Right lobe of liver (tissue), 6 donors: ENCODE data around the gene LMF2. TPM values are rescaled to one million over a fixed set of nuclear protein-coding genes. Genes with fewer than 3 reads are reported as not detected.

ENCODE experiments used
- ATAC-seq, 4 donors: fragments of 200-7000 bp; cut with Tn5 transposase; one replicate each; pipeline ENCODE4 v1.9.1; 2020; ENCODE audit warnings: mild to moderate bottlenecking in 4 of 4, moderate library complexity in 4 of 4
- DNase-seq, 3 donors: peaks; one replicate each; pipeline ENCODE4 v3.0.0-alpha.2; 2020
- H3K27ac ChIP-seq, 3 donors: fragments of 200-600 bp; one replicate each; pipeline ENCODE4 v1.8.0; 2022
- H3K27me3 ChIP-seq, 2 donors: fragments of 200-600 bp; one replicate each; pipeline ENCODE4 v1.8.0; 2022
- H3K36me3 ChIP-seq, 4 donors: fragments of 200-600 bp; sonication (generic) in 1 of 4; one replicate each; pipeline versions ENCODE4 v1.5.1 to v1.8.0; 2017 to 2022; ENCODE audit warnings: control low read depth in 1 of 4
- H3K4me1 ChIP-seq, 4 donors: fragments of 200-600 bp; sonication (generic) in 1 of 4; one replicate each; pipeline versions ENCODE4 v1.5.1 to v1.8.0; 2017 to 2022; ENCODE audit warnings: control low read depth in 1 of 4
- H3K4me3 ChIP-seq, 3 donors: fragments of 200-600 bp; one replicate each; pipeline ENCODE4 v1.8.0; 2022
- H3K9me3 ChIP-seq, 4 donors: fragments of 200-600 bp; sonication (generic) in 1 of 4; one replicate each; pipeline versions ENCODE4 v1.5.1 to v1.8.0; 2017 to 2022; ENCODE audit warnings: control low read depth in 1 of 4
- POLR2A ChIP-seq: fragments of 450-650 bp; IDR thresholded peaks from one replicate; pipeline ENCODE4 v1.6.1; 2017; ENCODE audit warnings: antibody characterized with exemption, mild to moderate bottlenecking
- WGBS: methylation state at CpG from one replicate; pipeline ENCODE4 v1.1.6; 2018; ENCODE audit warnings: low coverage, low lambda C conversion rate; ENCODE audit not compliant: insufficient coverage; ENCODE audit errors: missing lambda C conversion rate; 5-methylcytosine and 5-hydroxymethylcytosine counted together
- intact Hi-C, 2 donors: fragments of 100-400 bp; cut with DNase I; formaldehyde crosslinking; loops; one replicate each; pipeline versions ENCODE4 v1.11.2 to v1.14.1; 2022
- total RNA-seq, 6 experiments: library from RNA; depleted of rRNA in 2 of 6; stranded (reverse); fragments of >200 nt in 2 of 6; fragmentation: NEBNext Ultra II Directional in 3 of 6; extraction: Animal tissue kit (Norgen Biotek cat#: 25700) in 3 of 6; gene quantifications; one replicate each; pipeline versions ENCODE4 v1.1.0 to v1.2.4, GENCODE V29; 2016 to 2023
- TF ChIP-seq, protein P1 (sequence below), 4 donors: fragments of 200-600 bp in 3 of 4; fragments of 450-650 bp in 1 of 4; IDR thresholded peaks; one replicate each; pipeline versions ENCODE4 v1.5.1 to v1.8.0; 2016 to 2022; ENCODE audit warnings: antibody characterized with exemption in 4 of 4, mild to moderate bottlenecking in 2 of 4
- donor health status: DM: no; HTN: yes; CAD: no.
- donor health status: DM: no; HTN: no; CAD: no.
- donor health status: DM: no; HTN: no; CAD: no.
- donor health status: DM: no; HTN: yes; CAD: no.
- donor health status: DM: no; HTN: yes; CAD: no.

LMF2 gene
- total RNA-seq, 6 experiments from 2014 or later = 33.2 to 47.6 (median 41.7) TPM

DNA sequence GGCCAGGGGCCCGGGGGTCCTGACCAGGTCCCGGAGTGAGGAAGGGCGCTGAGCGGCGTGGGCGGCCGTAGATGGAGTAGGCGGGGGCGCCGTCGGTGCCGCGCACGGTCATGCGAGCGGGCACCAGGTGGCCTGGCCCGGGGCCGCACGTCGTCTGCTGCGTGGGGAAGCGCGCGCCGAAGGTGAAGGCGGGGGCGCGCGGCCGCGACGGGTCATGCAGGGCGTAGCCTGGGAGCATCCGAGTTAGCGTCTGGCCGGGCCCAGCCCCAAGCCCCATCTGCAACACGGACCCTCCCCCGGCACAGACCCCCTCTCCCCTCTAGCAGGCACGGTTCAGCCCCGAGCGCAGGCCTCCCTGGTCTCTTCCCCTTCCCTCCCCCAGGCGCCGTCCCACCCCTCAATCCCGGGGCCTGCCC lies 24.1 kb upstream of the LMF2 start:
- H3K27ac ChIP-seq = peak overlapping the region; percentile 94 to 98 (median 97)
- H3K9me3 ChIP-seq = no peaks in the 10 kb centered on the region
- intact Hi-C loops = no loop called here
- TF ChIP-seq POLR2A = no peak
- ATAC-seq = peak; percentile 29 to 52 (median 46)
- peak overlapping the region; percentile 75 to 79 (median 76) for H3K4me3 ChIP-seq
- peak; percentile 83 to 87 (median 85) for DNase-seq
- no peaks in the 10 kb centered on the region for H3K27me3 ChIP-seq
- no peaks in the 10 kb centered on the region for H3K36me3 ChIP-seq
- WGBS = 0% methylated on average over 2 of the region's 44 CpGs
- peaks cover 0 to 14% (median 4%) of the 10 kb centered on the region in 4 donors for H3K4me1 ChIP-seq

DNA sequence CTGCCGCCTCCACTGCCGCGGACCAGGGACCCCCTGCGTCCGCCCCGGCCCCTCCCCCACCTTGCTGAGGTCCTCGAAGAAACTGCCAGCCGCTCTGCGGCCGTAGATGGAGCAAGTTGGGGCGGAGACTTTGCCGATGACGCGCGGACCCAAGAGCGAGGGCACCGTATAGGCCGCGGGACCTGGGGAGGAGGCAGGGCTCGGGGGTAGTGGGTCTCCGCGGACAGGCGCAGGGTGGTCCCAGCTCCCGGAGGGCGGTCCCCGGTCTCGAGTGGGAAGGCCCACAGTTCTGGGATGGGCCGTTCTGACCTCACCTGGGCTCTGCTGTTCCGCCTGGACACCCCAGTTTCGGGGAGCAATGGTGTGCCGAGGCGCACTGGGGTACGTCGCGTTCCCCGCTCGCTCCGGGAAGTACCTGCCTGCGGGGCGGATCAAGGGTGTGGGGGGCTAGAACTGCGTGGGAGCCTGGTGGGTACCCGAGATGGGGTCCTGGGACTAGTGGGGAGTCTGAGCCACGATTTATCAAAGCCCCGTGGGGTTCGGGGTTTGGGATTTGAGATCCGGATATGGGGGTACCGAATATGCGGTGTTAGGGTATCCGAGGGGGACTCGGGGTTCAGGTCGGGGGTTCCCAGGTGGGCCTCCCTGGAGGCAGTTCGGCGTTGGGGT lies 23.5 kb upstream of the LMF2 start:
- WGBS = 5% methylated on average over 7 of the region's 53 CpGs
- ATAC-seq = peak; percentile 46 to 62 (median 58)
- intact Hi-C loops = no loop called here
- Histone ChIP-seq H3K4me3 (peak overlapping the region; percentile 75 to 79 (median 76)), H3K27ac (peak overlapping the region; percentile 94 to 98 (median 97)), H3K9me3 (no peaks in the 10 kb centered on the region), H3K36me3 (no peaks in the 10 kb centered on the region), H3K4me1 (peaks cover 0 to 14% (median 6%) of the 10 kb centered on the region in 4 donors), H3K27me3 (no peaks in the 10 kb centered on the region)
- TF ChIP-seq, protein P1, sequence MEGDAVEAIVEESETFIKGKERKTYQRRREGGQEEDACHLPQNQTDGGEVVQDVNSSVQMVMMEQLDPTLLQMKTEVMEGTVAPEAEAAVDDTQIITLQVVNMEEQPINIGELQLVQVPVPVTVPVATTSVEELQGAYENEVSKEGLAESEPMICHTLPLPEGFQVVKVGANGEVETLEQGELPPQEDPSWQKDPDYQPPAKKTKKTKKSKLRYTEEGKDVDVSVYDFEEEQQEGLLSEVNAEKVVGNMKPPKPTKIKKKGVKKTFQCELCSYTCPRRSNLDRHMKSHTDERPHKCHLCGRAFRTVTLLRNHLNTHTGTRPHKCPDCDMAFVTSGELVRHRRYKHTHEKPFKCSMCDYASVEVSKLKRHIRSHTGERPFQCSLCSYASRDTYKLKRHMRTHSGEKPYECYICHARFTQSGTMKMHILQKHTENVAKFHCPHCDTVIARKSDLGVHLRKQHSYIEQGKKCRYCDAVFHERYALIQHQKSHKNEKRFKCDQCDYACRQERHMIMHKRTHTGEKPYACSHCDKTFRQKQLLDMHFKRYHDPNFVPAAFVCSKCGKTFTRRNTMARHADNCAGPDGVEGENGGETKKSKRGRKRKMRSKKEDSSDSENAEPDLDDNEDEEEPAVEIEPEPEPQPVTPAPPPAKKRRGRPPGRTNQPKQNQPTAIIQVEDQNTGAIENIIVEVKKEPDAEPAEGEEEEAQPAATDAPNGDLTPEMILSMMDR (IDR thresholded peaks at IDR 0.05) = no peak
- peak; percentile 90 for TF ChIP-seq POLR2A
- DNase-seq = peak; percentile 94 to 97 (median 95)

DNA sequence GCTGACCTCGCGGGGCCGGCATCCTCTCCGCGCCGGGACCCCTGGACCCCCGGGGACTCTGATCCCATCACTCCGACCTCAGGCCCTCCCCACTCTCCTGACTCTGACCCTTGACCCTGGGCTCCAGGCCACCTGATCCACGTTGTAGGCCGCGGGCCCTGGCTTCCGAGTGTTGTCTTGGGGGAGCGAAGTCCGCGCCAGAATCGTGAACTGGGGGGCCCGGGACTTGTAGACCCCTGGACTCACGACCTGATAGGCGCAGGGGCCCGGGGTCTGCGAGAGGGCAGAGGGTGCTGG lies 23.0 kb upstream of the LMF2 start:
- WGBS = no CpG with 5 or more reads among the region's 21 CpGs
- intact Hi-C loops = no loop called here
- Histone ChIP-seq H3K36me3 (no peaks in the 10 kb centered on the region), H3K9me3 (no peaks in the 10 kb centered on the region), H3K27me3 (no peaks in the 10 kb centered on the region), H3K4me3 (peak overlapping the region; percentile 75 to 79 (median 76)), H3K4me1 (peaks cover 0 to 14% (median 6%) of the 10 kb centered on the region in 4 donors), H3K27ac (peak overlapping the region; percentile 94 to 98 (median 97))
- ATAC-seq (peak; percentile 15 to 45 (median 42)), DNase-seq (peak; percentile 85 to 90 (median 90))
- TF ChIP-seq POLR2A = no peak
- TF ChIP-seq, protein P1 (IDR thresholded peaks at IDR 0.05) = no peak

DNA sequence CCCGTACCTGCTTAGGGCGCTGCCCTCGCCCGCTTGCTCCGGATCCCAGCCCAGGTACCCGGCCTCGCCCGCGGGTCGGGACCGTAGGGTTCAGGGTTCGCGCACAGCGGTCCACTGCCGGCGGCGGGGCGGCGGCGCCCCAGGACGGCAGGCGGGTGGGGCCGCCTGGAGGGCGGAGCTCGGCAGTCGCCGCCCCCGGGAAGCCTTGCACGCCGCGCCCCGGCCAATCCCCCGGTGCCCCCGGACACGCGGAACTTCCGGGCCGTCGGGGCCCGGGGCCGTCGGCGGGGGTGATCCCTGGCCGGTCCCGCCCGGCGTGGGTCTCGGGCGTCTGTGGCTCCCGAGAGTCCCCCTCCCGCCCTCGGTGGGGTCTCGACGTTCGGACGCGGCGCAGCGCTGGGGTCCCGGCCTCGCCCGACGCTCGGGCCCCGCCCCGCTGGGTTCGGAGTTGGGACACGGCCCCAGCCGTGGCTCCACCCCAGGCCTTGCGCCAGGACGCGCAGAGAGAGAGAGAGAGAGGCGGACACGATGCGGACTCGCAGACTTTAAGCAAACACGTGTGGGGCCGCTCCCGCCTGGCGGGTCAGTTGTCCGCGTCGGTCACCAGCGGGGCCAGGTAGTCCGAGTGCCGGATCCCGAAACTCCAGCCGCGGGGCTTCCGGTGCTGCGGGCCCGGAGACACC lies 22.5 kb upstream of the LMF2 start, which contains the start of gene TYMP:
Gene TYMP (minus strand): TSS at position 116 of the 683 bp plus-strand sequence. CDS start 303 bp downstream, outside the sequence.
- TF ChIP-seq, protein P1 (IDR thresholded peaks at IDR 0.05) = peak in 1 of 4 donors; percentile 9
- TF ChIP-seq POLR2A = peak; percentile 88
- Histone ChIP-seq H3K27me3 (no peaks in the 10 kb centered on the region), H3K36me3 (no peaks in the 10 kb centered on the region), H3K9me3 (no peaks in the 10 kb centered on the region), H3K4me1 (peaks cover 0 to 14% (median 6%) of the 10 kb centered on the region in 4 donors), H3K4me3 (peak within 1 kb of the TSS; percentile 75 to 79 (median 76)), H3K27ac (peak within 1 kb of the TSS; percentile 94 to 98 (median 97))
- WGBS = 0% methylated on average over 11 of the region's 92 CpGs
- peak; percentile 32 to 57 (median 52) for ATAC-seq
- peak; percentile 93 to 97 (median 97) for DNase-seq
- intact Hi-C loops = loop anchor here in 1 of 2 donors (10.0 kb wide), 1 partner anchor 85 kb away; no protein-coding TSS in a partner anchor
